ENCODE results near the gene CLIP2. TPM values are rescaled to one million over a fixed set of nuclear protein-coding genes. Genes with fewer than 3 reads are reported as not detected.

The CLIP2 gene
- polyA plus RNA-seq, 1 experiment: 5.6 TPM

DNA sequence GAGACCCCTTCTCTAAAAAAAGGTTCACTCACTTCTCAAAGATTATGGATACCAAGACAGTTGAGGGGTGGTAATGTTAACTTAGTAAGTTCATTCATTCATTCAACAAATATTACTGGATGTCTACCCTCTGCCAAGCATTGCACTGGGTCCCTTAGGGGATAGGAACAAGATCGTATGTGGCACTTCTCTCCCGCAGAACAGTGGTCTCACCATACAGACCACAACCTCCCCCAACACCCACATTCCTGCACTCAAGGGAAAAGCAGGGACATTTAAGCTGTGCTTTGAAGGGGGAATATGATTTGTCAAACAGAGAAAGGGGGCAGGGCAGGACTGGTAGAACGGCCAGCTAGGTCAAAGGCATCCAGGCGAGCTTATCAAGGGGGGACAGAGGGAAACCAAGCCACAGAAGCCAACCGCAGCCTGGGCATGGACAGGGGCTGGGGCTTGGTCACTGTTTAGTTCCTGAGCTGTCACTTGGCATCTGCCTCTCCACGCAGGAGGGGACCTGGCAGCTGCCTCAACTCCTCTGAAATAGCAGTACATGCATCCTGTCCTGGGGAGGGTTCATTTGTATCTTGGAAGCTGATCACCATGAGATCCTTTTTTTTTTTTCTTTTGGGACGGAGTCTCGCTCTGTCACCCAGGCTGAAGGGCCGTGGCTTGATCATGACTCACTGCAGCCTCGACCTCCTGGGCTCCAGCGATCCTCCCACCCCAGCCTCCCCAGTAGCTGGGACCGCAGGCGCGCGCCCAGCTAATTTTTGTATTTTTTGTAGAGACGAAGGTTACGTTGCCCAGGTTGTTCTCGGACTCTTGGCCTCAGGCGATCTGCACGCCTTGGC, 949 bp upstream of the CLIP2 start:
- Histone ChIP-seq H3K4me3 (ENCODE audit: low read depth, low read length) (no peak overlapping the region; the same call in 1 of the 2 replicates), H3K27me3 (ENCODE audit: control insufficient read depth, insufficient read depth, low read length) (no peaks in the 10 kb centered on the region), H3K36me3 (ENCODE audit: control insufficient read depth, insufficient read depth, low read length) (no peaks in the 10 kb centered on the region)
- TF ChIP-seq, protein P1, sequence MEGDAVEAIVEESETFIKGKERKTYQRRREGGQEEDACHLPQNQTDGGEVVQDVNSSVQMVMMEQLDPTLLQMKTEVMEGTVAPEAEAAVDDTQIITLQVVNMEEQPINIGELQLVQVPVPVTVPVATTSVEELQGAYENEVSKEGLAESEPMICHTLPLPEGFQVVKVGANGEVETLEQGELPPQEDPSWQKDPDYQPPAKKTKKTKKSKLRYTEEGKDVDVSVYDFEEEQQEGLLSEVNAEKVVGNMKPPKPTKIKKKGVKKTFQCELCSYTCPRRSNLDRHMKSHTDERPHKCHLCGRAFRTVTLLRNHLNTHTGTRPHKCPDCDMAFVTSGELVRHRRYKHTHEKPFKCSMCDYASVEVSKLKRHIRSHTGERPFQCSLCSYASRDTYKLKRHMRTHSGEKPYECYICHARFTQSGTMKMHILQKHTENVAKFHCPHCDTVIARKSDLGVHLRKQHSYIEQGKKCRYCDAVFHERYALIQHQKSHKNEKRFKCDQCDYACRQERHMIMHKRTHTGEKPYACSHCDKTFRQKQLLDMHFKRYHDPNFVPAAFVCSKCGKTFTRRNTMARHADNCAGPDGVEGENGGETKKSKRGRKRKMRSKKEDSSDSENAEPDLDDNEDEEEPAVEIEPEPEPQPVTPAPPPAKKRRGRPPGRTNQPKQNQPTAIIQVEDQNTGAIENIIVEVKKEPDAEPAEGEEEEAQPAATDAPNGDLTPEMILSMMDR (IDR thresholded peaks at IDR 0.05; ENCODE audit: insufficient read depth, low read depth, low read length): no peak
- POLR2A ChIA-PET: interaction anchor here (1.4 kb wide), 1 partner anchor 16 kb away, joined by 3 read pairs; no protein-coding TSS in a partner anchor
- CTCF ChIA-PET: interaction anchor here (0.7 to 3.7 kb wide), 11 partner anchors 9 to 220 kb away, joined by 3 to 15 read pairs (median 4); no protein-coding TSS in a partner anchor
- no peak for DNase-seq (ENCODE audit: low read depth)

DNA sequence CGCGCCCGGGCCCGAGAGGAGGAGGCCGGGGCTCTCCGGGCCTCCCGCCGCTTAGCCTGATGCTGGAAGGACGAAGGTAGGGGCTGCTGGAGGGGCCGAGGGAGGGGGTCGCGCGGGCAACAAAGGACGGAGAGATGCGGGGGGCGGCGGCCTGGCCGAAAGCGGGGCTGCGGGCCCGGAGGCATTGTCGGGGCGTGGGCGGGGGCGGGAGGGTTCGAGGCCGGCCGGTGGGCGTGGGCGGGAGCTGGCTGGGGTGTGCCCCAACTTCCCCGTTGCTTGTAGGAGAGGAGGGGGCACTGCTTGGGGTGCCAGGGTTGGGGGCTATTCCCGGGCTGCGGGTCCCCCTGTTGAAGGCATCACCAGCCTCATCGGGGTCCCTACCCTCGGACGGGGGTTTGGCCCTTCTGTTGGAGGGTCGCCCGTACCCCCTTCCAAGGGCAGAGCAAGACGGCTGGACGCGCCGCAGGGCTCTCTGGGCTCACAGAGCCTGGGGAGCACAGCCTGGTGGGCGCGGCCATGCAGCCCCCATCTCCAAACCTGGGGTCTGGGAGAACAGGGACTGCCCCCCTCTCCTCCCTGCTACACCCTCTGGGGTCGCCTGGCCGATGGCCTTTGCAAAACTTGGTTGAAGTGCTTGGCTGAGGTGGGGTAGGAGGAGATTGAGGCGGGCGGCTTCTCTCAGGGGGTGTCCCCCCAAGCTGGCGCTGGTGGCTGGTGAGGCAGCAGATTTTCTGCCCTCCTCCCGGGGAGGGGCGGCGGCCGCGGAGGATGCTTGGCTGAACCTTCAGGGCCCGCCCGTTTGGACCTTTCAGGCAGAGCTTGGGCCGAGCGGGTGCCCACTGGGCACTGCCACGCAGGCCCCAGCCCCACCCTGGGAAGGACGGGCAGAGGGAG, 699 bp downstream of the CLIP2 start:
- Histone ChIP-seq H3K27me3 (ENCODE audit: control insufficient read depth, insufficient read depth, low read length) (no peaks in the 10 kb centered on the region), H3K36me3 (ENCODE audit: control insufficient read depth, insufficient read depth, low read length) (no peaks in the 10 kb centered on the region), H3K4me3 (ENCODE audit: low read depth, low read length) (peak overlapping the region; percentile 94)
- CTCF ChIA-PET: interaction anchor here (1.0 to 3.0 kb wide), 4 partner anchors 19 to 111 kb away, joined by 3 to 8 read pairs (median 4); no protein-coding TSS in a partner anchor
- DNase-seq (ENCODE audit: low read depth): no peak
- TF ChIP-seq, protein P1 (IDR thresholded peaks at IDR 0.05; ENCODE audit: insufficient read depth, low read depth, low read length): no peak
- POLR2A ChIA-PET: interaction anchor here (0.6 kb wide), 1 partner anchor 609 kb away, joined by 3 read pairs; no protein-coding TSS in a partner anchor

DNA sequence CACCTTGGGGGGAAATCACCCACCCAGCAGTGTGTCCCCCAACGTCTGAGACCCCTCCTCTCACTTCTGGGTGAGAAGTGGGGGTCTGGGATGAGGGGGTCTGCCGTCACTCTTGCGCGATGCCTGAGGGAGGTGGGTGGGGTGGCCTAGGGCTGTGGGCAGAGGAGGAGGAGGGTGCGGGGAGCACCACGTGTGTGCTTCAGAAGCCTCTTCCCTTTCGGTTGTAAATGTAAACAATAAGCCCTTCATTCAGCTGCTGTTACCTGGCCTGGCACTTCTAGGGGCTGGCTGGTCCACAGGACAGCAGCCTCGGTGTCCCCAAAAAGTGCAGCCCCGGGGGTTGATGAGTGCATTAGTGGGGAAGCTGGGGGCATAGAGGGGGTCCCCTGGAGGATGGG, 1.3 kb downstream of the CLIP2 start:
- POLR2A ChIA-PET: no interaction called here
- DNase-seq (ENCODE audit: low read depth): no peak
- TF ChIP-seq, protein P1 (IDR thresholded peaks at IDR 0.05; ENCODE audit: insufficient read depth, low read depth, low read length): no peak
- Histone ChIP-seq H3K4me3 (ENCODE audit: low read depth, low read length) (peak overlapping the region; percentile 94), H3K27me3 (ENCODE audit: control insufficient read depth, insufficient read depth, low read length) (no peaks in the 10 kb centered on the region), H3K36me3 (ENCODE audit: control insufficient read depth, insufficient read depth, low read length) (no peaks in the 10 kb centered on the region)
- CTCF ChIA-PET: interaction anchor here (1.3 to 3.0 kb wide), 4 partner anchors 84 to 110 kb away, joined by 3 to 8 read pairs (median 4); no protein-coding TSS in a partner anchor

DNA sequence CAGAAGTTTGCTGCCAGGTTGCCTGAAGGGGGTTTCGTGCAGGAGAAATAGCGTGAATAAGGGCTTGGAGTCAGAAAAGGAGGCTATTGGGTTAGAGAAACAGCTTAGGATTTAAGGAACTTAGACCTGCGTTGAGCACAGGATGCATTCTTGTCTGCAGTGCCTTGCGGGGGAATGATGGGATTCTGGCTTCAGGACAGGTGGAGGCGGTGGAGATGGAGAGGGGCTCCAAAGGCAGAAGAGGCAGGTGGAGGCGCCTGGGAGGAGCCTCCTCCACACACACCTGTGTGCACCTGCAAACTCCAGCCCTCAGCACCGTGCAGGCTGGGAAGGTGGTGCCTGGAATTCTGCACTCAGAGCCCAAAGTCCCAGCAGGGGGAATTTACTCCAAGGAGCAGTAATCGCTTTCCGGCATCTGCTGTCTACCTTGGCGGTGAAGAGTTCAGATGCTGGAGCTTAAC, 1.8 kb downstream of the CLIP2 start:
- POLR2A ChIA-PET: no interaction called here
- CTCF ChIA-PET: interaction anchor here (1.3 to 1.6 kb wide), 3 partner anchors 85 to 104 kb away, joined by 3 to 4 read pairs (median 4); no protein-coding TSS in a partner anchor

More for the DNA sequence above, 1.8 kb downstream of the CLIP2 start:
- no peak for DNase-seq (ENCODE audit: low read depth)
- Histone ChIP-seq H3K4me3 (ENCODE audit: low read depth, low read length) (peak overlapping the region; percentile 94), H3K36me3 (ENCODE audit: control insufficient read depth, insufficient read depth, low read length) (no peaks in the 10 kb centered on the region), H3K27me3 (ENCODE audit: control insufficient read depth, insufficient read depth, low read length) (no peaks in the 10 kb centered on the region)
- TF ChIP-seq, protein P1 (IDR thresholded peaks at IDR 0.05; ENCODE audit: insufficient read depth, low read depth, low read length): no peak
